RPMI8226 (cell line): ENCODE measurements around the gene MAML1.
"Not testable (repeated sequence)": the region's sequence is repeated elsewhere in the genome, so short reads cannot be mapped to it uniquely, and the experiment has no call there.

ENCODE experiments used
- DNase-seq: peaks from one replicate; pipeline ENCODE4 v3.0.0-alpha.2; 2015

Gene MAML1

GRCh38 chr5:179767496-179768100 lies 35.0 kb downstream of the MAML1 start:
- DNase-seq = no peak

DNA sequence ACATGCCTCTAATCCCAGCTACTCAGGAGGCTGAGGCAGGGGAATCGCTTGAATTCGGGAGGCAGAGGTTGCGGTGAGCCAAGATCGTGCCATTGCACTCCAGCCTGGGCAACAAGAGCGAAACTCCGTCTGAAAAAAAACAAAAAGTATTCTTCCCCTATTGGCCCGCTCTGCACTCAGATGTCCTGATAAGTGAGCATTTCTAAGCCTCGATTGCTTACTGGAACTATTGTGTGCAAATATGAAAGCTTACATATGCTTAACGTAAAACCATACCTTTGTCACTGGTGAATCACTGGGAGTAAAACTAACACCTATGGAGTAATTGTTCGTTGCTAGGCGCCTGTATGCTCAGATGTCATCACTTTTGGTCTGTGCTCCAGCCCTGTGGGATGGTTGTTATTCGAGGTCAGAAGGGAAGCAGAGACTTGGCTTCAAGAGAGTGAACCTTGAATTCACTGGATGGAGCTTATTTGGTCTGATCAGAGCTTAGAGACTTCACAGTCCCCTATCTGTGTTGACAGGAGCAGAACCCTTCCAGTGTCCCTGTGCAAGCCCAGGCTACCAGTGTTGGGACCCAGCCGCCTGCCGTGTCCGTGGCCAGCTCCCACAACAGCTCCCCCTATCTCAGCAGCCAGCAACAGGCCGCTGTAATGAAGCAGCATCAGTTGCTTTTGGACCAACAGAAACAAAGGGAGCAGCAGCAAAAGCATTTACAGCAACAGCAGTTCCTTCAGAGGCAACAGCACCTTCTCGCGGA lies 35.9 kb downstream of the MAML1 start:
- no peak for DNase-seq

DNA sequence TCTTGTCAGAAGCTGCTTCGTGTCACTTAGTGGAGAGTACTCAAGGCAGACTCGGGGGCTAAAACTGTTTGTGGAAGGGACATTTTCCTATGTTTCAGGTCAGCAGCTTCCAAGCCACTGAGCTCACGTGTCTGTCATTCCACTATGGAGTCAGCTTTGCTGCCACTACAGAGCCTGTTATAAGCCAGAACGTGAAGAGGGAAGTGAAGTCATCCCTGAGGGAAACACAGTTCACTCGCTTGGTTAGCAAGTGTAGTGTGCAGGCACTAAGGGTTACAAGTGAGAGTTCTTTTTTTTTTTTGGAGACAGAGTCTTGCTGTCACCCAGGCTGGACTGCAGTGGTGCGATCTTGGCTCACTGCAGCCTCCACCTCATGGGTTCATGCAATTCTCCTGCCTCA lies 36.6 kb downstream of the MAML1 start:
- no peak for DNase-seq

GRCh38 chr5:179769796-179770195 lies 37.2 kb downstream of the MAML1 start:
- no peak for DNase-seq

- DNase-seq = no peak
These were observed 38.8 kb downstream of the MAML1 start for GRCh38 chr5:179771311-179771895.

DNA sequence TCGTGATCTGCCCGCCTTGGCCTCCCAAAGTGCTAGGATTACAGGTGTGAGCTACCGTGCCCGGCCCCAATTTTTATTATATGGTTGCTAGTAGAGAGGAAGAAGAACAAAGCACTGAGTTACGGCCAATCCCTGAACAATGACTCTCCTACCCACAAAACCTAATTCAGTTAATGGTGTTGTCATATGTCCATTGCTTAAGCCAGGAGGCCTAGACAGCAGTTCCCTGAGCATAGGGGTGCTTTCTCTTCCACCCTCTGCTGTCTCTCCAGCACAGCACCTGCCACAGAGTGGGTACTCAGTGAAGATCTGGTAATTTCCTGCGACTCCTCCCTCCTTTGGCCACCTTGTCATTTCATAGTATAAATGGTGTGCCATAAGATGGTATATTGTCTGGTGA lies 39.7 kb downstream of the MAML1 start:
- no peak for DNase-seq

- DNase-seq = no peak
These were observed 41.0 kb downstream of the MAML1 start for GRCh38 chr5:179773686-179774040.

GRCh38 chr5:179774442-179774841 lies 41.8 kb downstream of the MAML1 start:
- DNase-seq = no peak

- DNase-seq = no peak
These were observed 43.9 kb downstream of the MAML1 start for GRCh38 chr5:179776411-179776938.

- DNase-seq = no peak
These were observed 44.8 kb downstream of the MAML1 start for GRCh38 chr5:179777456-179777855.

GRCh38 chr5:179777909-179778308 lies 45.3 kb downstream of the MAML1 start:
- no peak for DNase-seq

DNA sequence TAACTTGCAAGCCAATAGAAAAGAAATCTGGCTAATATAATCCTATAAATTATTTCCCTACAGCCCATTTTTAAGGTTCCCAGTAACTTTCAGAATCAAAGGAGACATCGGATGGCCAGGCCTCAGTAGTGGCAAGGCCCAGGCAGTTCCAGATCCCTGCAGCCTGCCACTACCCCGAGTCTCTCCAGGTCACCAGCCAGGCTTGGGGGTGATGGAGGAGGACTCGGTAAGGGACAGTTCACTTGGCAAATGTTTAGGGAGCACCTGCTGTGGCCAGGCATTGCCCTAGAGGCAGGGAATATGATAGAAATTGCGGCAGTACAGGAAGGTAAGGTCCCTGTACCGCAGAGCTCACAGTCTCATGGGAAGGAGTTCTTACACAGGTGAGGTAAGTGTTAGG lies 46.0 kb downstream of the MAML1 start:
- DNase-seq = no peak

- no peak for DNase-seq
These were observed 47.2 kb downstream of the MAML1 start for GRCh38 chr5:179779826-179780225.

GRCh38 chr5:179780362-179780761 lies 47.7 kb downstream of the MAML1 start:
- DNase-seq = no peak

DNA sequence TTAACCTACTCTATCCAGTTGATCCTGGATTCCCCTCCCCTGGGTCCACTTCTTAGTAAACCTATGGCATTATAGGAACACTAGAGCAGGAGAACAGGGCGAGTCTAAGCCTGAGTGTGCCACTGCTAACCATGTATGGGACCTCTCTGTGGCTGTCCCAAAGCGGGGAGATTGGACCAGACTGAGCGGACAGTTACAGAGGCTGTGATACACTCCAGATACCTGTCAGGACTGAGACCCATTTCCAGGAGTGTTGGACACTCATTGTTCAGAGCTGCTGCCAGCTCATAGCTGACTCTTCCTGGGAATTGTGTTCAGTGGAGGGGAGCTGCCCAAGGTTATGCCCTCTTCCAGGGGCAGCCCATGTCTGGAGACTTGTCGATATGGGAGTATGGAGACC lies 49.2 kb downstream of the MAML1 start:
- no peak for DNase-seq

GRCh38 chr5:179783128-179783527 lies 50.5 kb downstream of the MAML1 start:
- no peak for DNase-seq

DNA sequence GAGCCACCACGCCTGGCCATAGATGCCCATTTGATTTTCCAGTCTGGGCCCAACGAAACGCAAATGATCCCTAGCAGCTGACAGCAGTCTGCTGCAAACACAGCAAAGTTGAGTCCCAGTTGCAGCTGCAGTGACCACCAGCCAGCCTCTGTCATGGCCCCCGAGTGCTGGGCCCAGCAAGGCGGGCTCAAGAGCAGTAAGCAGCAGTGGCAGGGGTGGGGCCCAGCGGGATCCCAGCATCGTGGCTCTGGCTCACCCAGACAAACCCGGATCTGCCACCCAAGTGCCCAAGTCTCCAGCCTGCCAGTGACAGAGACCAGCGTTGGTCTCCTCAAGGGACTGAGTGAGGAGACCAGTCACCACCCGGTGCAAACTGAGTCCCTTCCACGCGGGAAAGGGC lies 54.2 kb downstream of the MAML1 start:
- DNase-seq = no peak

GRCh38 chr5:179788193-179788854 lies 55.7 kb downstream of the MAML1 start:
- DNase-seq = no peak

GRCh38 chr5:179789278-179789677 lies 56.7 kb downstream of the MAML1 start:
- DNase-seq = not testable (repeated sequence)

DNA sequence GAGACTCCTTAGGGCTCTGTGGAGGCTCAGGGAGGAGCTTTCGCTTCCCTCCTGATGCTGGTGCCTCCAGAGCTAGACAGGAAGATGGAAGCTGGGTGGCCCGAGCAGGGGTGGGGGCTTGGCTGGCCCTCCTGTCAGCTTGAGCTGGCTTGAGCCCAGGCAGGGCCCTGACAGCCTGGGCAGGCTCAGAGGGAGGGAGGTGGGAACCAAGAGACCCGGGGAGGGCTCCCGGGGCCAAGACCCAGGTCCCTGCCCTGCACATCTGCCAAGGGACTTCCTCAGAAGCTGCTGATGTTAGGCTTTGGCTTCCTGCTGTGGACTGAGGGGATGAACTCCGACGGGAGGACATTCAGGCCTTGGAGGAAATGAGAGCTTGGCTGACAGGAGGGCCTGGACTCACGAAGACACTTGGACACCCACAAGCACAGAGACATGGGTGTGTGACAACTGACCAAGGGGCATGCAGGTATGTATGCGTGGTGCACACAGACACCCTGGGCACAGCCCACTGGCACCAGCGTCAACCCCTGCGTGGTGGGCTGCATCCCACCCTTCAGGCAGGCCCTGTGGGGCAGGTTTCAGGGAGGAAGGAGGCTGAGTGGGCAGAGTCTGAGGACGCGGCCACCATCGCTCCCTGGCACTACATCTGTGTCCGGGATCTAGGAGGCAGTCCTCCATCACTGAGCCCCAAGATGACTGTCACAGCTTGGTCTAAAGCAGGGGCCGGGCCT lies 59.4 kb downstream of the MAML1 start:
- DNase-seq = no peak

GRCh38 chr5:179792612-179793467 lies 60.2 kb downstream of the MAML1 start:
- no peak for DNase-seq
